GM12878 (cell line): ENCODE results near the gene SLC35F3. TPM values are rescaled to one million over a fixed set of nuclear protein-coding genes. Genes with fewer than 3 reads are reported as not detected.

ENCODE experiments used
- ATAC-seq: fragments of 200-7000 bp; cut with Tn5 transposase; 3 replicates; pipeline ENCODE4 v1.9.1; 2020; ENCODE audit warnings: mild to moderate bottlenecking, moderate library complexity
- BruUV-seq: library from RNA; stranded (reverse); fragments of 400-500 nt; replicated peaks from 2 replicates; lab custom pipeline; 2021; lab: Mats Ljungman, UMichigan
- CTCF ChIA-PET: fragments of 300-600 bp; sonication (Branson Sonifier 250); formaldehyde crosslinking; extraction: SDS; loops from one replicate; lab custom pipeline; 2021; ENCODE audit warnings: inconsistent platforms; lab: Yijun Ruan, JAX
- POLR2A ChIA-PET: fragments of 350-600 bp; formaldehyde crosslinking; extraction: SDS; loops from one replicate; lab custom pipeline; 2021; ENCODE audit warnings: inconsistent platforms; lab: Charles Lee
- RAD21 ChIA-PET: fragments of 300-600 bp; sonication (Branson Sonifier 250); formaldehyde crosslinking; loops from one replicate; lab custom pipeline; 2023; ENCODE audit warnings: antibody characterized with exemption; ENCODE audit not compliant: unreplicated experiment; lab: Charles Lee
- SMC1A ChIA-PET: fragments of 300-600 bp; sonication (Branson Sonifier 250); formaldehyde crosslinking; loops from one replicate; lab custom pipeline; 2023; ENCODE audit not compliant: unreplicated experiment, uncharacterized antibody; lab: Charles Lee
- DNase-seq: peaks from one replicate; pipeline ENCODE4 v3.0.0-alpha.2; 2011; ENCODE audit warnings: low read depth, low spot score
- FAIRE-seq: peaks from 3 replicates; lab custom pipeline; 2011; peaks lifted over from hg19 to GRCh38; lab: Jason Lieb, UNC
- H2AFZ ChIP-seq: 2 replicates; pipeline ENCODE4 v1.6.0; 2011; ENCODE audit warnings: low read depth, low read length, control low read depth; ENCODE audit not compliant: control insufficient read depth
- H3K27ac ChIP-seq: 2 replicates; pipeline ENCODE4 v1.5.1; 2011; ENCODE audit warnings: control low read depth; ENCODE audit not compliant: control insufficient read depth, insufficient read depth
- H3K27me3 ChIP-seq, 2 experiments: replicated peaks in 1 of 2; 2 replicates each; pipeline versions ENCODE4 v1.6.0 to v1.6.1; 2011; ENCODE audit warnings: low read length in 1 of 2; ENCODE audit not compliant: control insufficient read depth in 2 of 2, insufficient read depth in 2 of 2
- H3K36me3 ChIP-seq, 2 experiments: 2 replicates each; pipeline ENCODE4 v1.5.1; 2011; ENCODE audit warnings: low read length in 1 of 2; ENCODE audit not compliant: control insufficient read depth in 2 of 2, insufficient read depth in 2 of 2
- H3K4me1 ChIP-seq: 2 replicates; pipeline ENCODE4 v1.6.1; 2011; ENCODE audit warnings: mild to moderate bottlenecking, low read length, moderate library complexity, mixed read lengths; ENCODE audit not compliant: control insufficient read depth, insufficient read depth
- H3K4me2 ChIP-seq: 2 replicates; pipeline ENCODE4 v1.6.0; 2011; ENCODE audit warnings: control low read depth; ENCODE audit not compliant: control insufficient read depth, insufficient read depth
- H3K4me3 ChIP-seq: fragments of 200-600 bp; sonication (generic); 2 replicates; pipeline ENCODE4 v1.5.1; 2016
- H3K79me2 ChIP-seq: 2 replicates; pipeline ENCODE4 v1.6.0; 2011; ENCODE audit warnings: low read length; ENCODE audit not compliant: control insufficient read depth, insufficient read depth
- H3K9ac ChIP-seq: 2 replicates; pipeline ENCODE4 v1.8.0; 2011; ENCODE audit warnings: low read length, control low read depth, mixed read lengths; ENCODE audit not compliant: control insufficient read depth, insufficient read depth
- H3K9me3 ChIP-seq: replicated peaks from 3 replicates; pipeline ENCODE4 v1.5.1; 2011; ENCODE audit warnings: mild to moderate bottlenecking, low read length; ENCODE audit not compliant: control insufficient read depth, insufficient read depth
- H4K20me1 ChIP-seq: 2 replicates; pipeline ENCODE4 v1.6.0; 2011; ENCODE audit not compliant: control insufficient read depth, insufficient read depth
- BACH1 ChIP-seq: fragments of 450-650 bp; IDR thresholded peaks from 2 replicates; pipeline ENCODE4 v1.6.1; 2017; ENCODE audit warnings: mild to moderate bottlenecking, borderline replicate concordance
- DPF2 ChIP-seq: fragments of 450-650 bp; IDR thresholded peaks from 2 replicates; pipeline ENCODE4 v1.6.1; 2017; ENCODE audit warnings: mild to moderate bottlenecking
- EGR1 ChIP-seq, 2 experiments: IDR thresholded peaks; 1 replicate in 1 of 2; 2 replicates in 1 of 2; pipeline ENCODE4 v1.6.1; 2011 to 2012; ENCODE audit warnings: low read depth in 2 of 2, low read length in 2 of 2, borderline replicate concordance in 1 of 2, mild to moderate bottlenecking in 1 of 2, moderate library complexity in 1 of 2
- EP300 ChIP-seq, 2 experiments: fragments of 150-350 bp in 1 of 2; IDR thresholded peaks; 2 replicates each; pipeline ENCODE4 v1.6.1; 2011 to 2012; ENCODE audit warnings: low read depth in 2 of 2, low read length in 2 of 2, borderline replicate concordance in 1 of 2, improper control_type of control experiment in 1 of 2, inconsistent platforms in 1 of 2; ENCODE audit not compliant: control insufficient read depth in 1 of 2
- GATAD2B ChIP-seq: fragments of 450-650 bp; conservative IDR thresholded peaks from 2 replicates; pipeline ENCODE4 v1.6.1; 2017; ENCODE audit warnings: low read depth, mild to moderate bottlenecking, moderate library complexity
- KAT2A ChIP-seq: conservative IDR thresholded peaks from 2 replicates; pipeline ENCODE4 v1.6.1; 2011; ENCODE audit warnings: low read depth, low read length; ENCODE audit not compliant: control insufficient read depth
- MEF2A ChIP-seq: IDR thresholded peaks from 2 replicates; pipeline ENCODE4 v1.6.1; 2011; ENCODE audit warnings: low read depth, mild to moderate bottlenecking, low read length, moderate library complexity; ENCODE audit not compliant: insufficient read depth
- NR2C1 ChIP-seq: fragments of 450-650 bp; IDR thresholded peaks from 2 replicates; pipeline ENCODE4 v1.6.1; 2017; ENCODE audit warnings: antibody characterized with exemption, mild to moderate bottlenecking, moderate library complexity
- RUNX3 ChIP-seq: IDR thresholded peaks from 2 replicates; pipeline ENCODE4 v1.6.1; 2012; ENCODE audit warnings: low read length, inconsistent platforms
- SIX5 ChIP-seq: IDR thresholded peaks from 2 replicates; pipeline ENCODE4 v1.6.1; 2011; ENCODE audit warnings: mild to moderate bottlenecking, low read depth, low read length, moderate library complexity; ENCODE audit not compliant: severe bottlenecking
- YBX1 ChIP-seq: fragments of 450-650 bp; IDR thresholded peaks from 2 replicates; pipeline ENCODE4 v1.6.1; 2016; ENCODE audit warnings: antibody characterized with exemption
- ZBTB33 ChIP-seq: fragments of 450-650 bp; IDR thresholded peaks from 2 replicates; pipeline ENCODE4 v1.6.1; 2017; ENCODE audit warnings: mild to moderate bottlenecking
- ZZZ3 ChIP-seq: IDR thresholded peaks from 2 replicates; pipeline ENCODE4 v1.6.1; 2011; ENCODE audit warnings: low read depth; ENCODE audit not compliant: control insufficient read depth, insufficient read length
- WGBS: methylation state at CpG from one replicate; pipeline ENCODE4 v1.1.6; 2016; ENCODE audit warnings: low lambda C conversion rate; ENCODE audit not compliant: insufficient replicate concordance, insufficient coverage; ENCODE audit errors: missing lambda C conversion rate; 5-methylcytosine and 5-hydroxymethylcytosine counted together
- in situ Hi-C: fragments of 300-500 bp; cut with MboI; formaldehyde crosslinking; loops from 9 replicates; pipeline ENCODE4 v1.14.3; 2018; ENCODE audit warnings: mixed read lengths
- intact Hi-C: fragments of 100-400 bp; cut with micrococcal nuclease; formaldehyde crosslinking; loops from one replicate; pipeline ENCODE4 v1.14.2; 2022; ENCODE audit not compliant: unreplicated experiment
- polyA plus RNA-seq, 11 experiments: library from polyadenylated mRNA; depleted of rRNA in 4 of 11; unstranded in 6 of 11; stranded (reverse) in 5 of 11; fragments of >200 nt; fragmentation: Nextera tagmentation in 4 of 11; fragmentation: Illumina TruSeq in 1 of 11; extraction: Ambion mirVana in 4 of 11; extraction: Trizol in 1 of 11; gene quantifications; 1 replicate in 1 of 11; 2 replicates in 10 of 11; pipeline versions ENCODE4 v1.2.1 to v1.2.3, GENCODE V29; 2011 to 2016; ENCODE audit warnings: inconsistent platforms in 2 of 11, missing spikeins in 2 of 11, low read depth in 1 of 11
- total RNA-seq, 4 experiments: library from RNA; depleted of rRNA in 3 of 4; stranded (reverse); fragments of >200 nt in 3 of 4; fragmentation: Illumina TruSeq in 1 of 4; extraction: Trizol in 1 of 4; gene quantifications; 2 replicates each; pipeline versions ENCODE4 v1.2.1 to v1.2.3, GENCODE V29; 2013 to 2021
- TF ChIP-seq, protein P1 (sequence below): IDR thresholded peaks from 2 replicates; pipeline ENCODE4 v1.6.1; 2011; ENCODE audit warnings: low read depth, mild to moderate bottlenecking, low read length, moderate library complexity, borderline replicate concordance; ENCODE audit errors: extremely low read depth
- TF ChIP-seq, protein P2 (sequence below): fragments of 450-650 bp; IDR thresholded peaks from 2 replicates; pipeline ENCODE4 v1.6.1; 2017; ENCODE audit warnings: mild to moderate bottlenecking, moderate library complexity
- TF ChIP-seq, protein P3 (sequence below): fragments of 450-650 bp; IDR thresholded peaks from 2 replicates; pipeline ENCODE4 v1.6.1; 2017; ENCODE audit warnings: borderline replicate concordance

SLC35F3 gene
- total and polyA plus RNA-seq, 10 of the 15 experiments (the other 5 are each of a cell fraction or from before 2014, with no cell fraction given), result 1.0 to 8.6 (median 5.7) TPM

DNA sequence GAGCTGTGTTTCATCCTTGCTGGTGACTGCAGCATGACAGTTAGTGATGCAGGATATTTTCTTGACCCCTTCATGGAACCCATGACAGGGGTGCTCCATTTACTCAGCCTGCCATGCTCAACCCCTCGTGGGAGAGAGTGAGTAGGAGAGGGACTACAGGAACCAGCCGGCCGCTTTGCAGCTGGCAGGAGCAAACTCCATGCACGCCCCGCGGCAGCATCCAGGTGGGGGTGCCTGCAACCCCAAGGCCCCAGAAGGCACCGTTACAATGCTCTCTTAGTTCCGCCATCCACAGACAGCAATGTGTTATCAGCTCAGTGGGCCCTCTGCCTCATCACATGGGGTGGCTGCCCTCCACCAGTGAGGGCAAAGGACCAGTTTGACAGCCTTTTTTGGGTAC, 135.1 kb downstream of the SLC35F3 start:
- Histone ChIP-seq H3K4me2 (no peak overlapping the region), H3K27me3 (no peaks in the 10 kb centered on the region), H3K9ac (no peak overlapping the region), H2AFZ (no peak overlapping the region), H3K36me3 (no peaks in the 10 kb centered on the region), H4K20me1 (no peaks in the 10 kb centered on the region), H3K79me2 (no peaks in the 10 kb centered on the region), H3K4me3 (no peak overlapping the region), H3K4me1 (no peaks in the 10 kb centered on the region), H3K27ac (no peak overlapping the region), H3K9me3 (no peaks in the 10 kb centered on the region)
- CTCF ChIA-PET, result no interaction called here
- 63% methylated on average over 8 of the region's 8 CpGs for WGBS
- intact Hi-C loops, result no loop called here
- no peak for ATAC-seq
- BruUV-seq, result no TSS peak
- no peak for DNase-seq
- SMC1A ChIA-PET, result interaction anchor here (0.8 kb wide), 1 partner anchor 599 kb away, joined by 3 read pairs; no protein-coding TSS in a partner anchor
- no peak for FAIRE-seq
- POLR2A ChIA-PET, result no interaction called here
- RAD21 ChIA-PET, result no interaction called here
- in situ Hi-C loops, result no loop called here
- TF ChIP-seq SIX5 (no peak), DPF2 (no peak), YBX1 (no peak), MEF2A (no peak), NR2C1 (no peak), GATAD2B (no peak), EP300 (IDR thresholded peaks at IDR 0.05; ENCODE audit: borderline replicate concordance in 1 of 2, control insufficient read depth in 1 of 2, low read depth in 2 of 2, low read length in 2 of 2) (no peak), RUNX3 (no peak), ZBTB33 (no peak), BACH1 (no peak), EGR1 (IDR thresholded peaks at IDR 0.05; ENCODE audit: borderline replicate concordance in 1 of 2, low read depth in 2 of 2, low read length in 2 of 2) (no peak), KAT2A (no peak), ZZZ3 (no peak)
- TF ChIP-seq, protein P1, sequence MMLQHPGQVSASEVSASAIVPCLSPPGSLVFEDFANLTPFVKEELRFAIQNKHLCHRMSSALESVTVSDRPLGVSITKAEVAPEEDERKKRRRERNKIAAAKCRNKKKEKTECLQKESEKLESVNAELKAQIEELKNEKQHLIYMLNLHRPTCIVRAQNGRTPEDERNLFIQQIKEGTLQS, result no peak
- TF ChIP-seq, protein P2, sequence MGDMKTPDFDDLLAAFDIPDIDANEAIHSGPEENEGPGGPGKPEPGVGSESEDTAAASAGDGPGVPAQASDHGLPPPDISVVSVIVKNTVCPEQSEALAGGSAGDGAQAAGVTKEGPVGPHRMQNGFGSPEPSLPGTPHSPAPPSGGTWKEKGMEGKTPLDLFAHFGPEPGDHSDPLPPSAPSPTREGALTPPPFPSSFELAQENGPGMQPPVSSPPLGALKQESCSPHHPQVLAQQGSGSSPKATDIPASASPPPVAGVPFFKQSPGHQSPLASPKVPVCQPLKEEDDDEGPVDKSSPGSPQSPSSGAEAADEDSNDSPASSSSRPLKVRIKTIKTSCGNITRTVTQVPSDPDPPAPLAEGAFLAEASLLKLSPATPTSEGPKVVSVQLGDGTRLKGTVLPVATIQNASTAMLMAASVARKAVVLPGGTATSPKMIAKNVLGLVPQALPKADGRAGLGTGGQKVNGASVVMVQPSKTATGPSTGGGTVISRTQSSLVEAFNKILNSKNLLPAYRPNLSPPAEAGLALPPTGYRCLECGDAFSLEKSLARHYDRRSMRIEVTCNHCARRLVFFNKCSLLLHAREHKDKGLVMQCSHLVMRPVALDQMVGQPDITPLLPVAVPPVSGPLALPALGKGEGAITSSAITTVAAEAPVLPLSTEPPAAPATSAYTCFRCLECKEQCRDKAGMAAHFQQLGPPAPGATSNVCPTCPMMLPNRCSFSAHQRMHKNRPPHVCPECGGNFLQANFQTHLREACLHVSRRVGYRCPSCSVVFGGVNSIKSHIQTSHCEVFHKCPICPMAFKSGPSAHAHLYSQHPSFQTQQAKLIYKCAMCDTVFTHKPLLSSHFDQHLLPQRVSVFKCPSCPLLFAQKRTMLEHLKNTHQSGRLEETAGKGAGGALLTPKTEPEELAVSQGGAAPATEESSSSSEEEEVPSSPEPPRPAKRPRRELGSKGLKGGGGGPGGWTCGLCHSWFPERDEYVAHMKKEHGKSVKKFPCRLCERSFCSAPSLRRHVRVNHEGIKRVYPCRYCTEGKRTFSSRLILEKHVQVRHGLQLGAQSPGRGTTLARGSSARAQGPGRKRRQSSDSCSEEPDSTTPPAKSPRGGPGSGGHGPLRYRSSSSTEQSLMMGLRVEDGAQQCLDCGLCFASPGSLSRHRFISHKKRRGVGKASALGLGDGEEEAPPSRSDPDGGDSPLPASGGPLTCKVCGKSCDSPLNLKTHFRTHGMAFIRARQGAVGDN, result no peak
- TF ChIP-seq, protein P3, sequence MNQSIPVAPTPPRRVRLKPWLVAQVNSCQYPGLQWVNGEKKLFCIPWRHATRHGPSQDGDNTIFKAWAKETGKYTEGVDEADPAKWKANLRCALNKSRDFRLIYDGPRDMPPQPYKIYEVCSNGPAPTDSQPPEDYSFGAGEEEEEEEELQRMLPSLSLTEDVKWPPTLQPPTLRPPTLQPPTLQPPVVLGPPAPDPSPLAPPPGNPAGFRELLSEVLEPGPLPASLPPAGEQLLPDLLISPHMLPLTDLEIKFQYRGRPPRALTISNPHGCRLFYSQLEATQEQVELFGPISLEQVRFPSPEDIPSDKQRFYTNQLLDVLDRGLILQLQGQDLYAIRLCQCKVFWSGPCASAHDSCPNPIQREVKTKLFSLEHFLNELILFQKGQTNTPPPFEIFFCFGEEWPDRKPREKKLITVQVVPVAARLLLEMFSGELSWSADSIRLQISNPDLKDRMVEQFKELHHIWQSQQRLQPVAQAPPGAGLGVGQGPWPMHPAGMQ, result no peak
